Smooth muscle cell (in vitro differentiated cells): ENCODE results near the gene KSR1. TPM values are rescaled to one million over a fixed set of nuclear protein-coding genes. Genes with fewer than 3 reads are reported as not detected.

Experiments used
- DNase-seq: peaks from one replicate; lab custom pipeline; 2025; ENCODE audit not compliant: unreplicated experiment; lab: John Stamatoyannopoulos, UW
- H2AFZ ChIP-seq: fragments of 200-600 bp; sonication (generic); 2 replicates; pipeline ENCODE4 v1.6.0; 2016; ENCODE audit warnings: antibody characterized with exemption, low read depth, mild to moderate bottlenecking
- H3F3A ChIP-seq: fragments of 200-600 bp; sonication (generic); 2 replicates; pipeline ENCODE4 v1.6.0; 2017; ENCODE audit warnings: antibody characterized with exemption, low read depth
- H3K27ac ChIP-seq: fragments of 200-600 bp; sonication (generic); 2 replicates; pipeline ENCODE4 v1.5.1; 2016; ENCODE audit warnings: low read depth, mild to moderate bottlenecking
- H3K27me3 ChIP-seq: fragments of 200-600 bp; sonication (generic); 2 replicates; pipeline ENCODE4 v1.6.1; 2016; ENCODE audit warnings: low read depth, mild to moderate bottlenecking
- H3K36me3 ChIP-seq: fragments of 200-600 bp; sonication (generic); 2 replicates; pipeline ENCODE4 v1.5.1; 2016; ENCODE audit warnings: low read depth
- H3K4me1 ChIP-seq: fragments of 200-600 bp; sonication (generic); 2 replicates; pipeline ENCODE4 v1.5.1; 2016; ENCODE audit warnings: low read depth
- H3K4me2 ChIP-seq: fragments of 200-600 bp; sonication (generic); 2 replicates; pipeline ENCODE4 v1.6.0; 2016; ENCODE audit warnings: mild to moderate bottlenecking
- H3K4me3 ChIP-seq: fragments of 200-600 bp; sonication (generic); 2 replicates; pipeline ENCODE4 v1.5.1; 2016; ENCODE audit warnings: mild to moderate bottlenecking
- H3K79me2 ChIP-seq: fragments of 200-600 bp; sonication (generic); 2 replicates; pipeline ENCODE4 v1.6.0; 2016; ENCODE audit warnings: low read depth, mild to moderate bottlenecking
- H3K9ac ChIP-seq: fragments of 200-600 bp; sonication (generic); 2 replicates; pipeline ENCODE4 v1.6.0; 2016; ENCODE audit warnings: low read depth
- H3K9me3 ChIP-seq: fragments of 200-600 bp; sonication (generic); replicated peaks from 2 replicates; pipeline ENCODE4 v1.5.1; 2016; ENCODE audit warnings: low read depth
- H4K20me1 ChIP-seq: fragments of 200-600 bp; sonication (generic); 2 replicates; pipeline ENCODE4 v1.6.0; 2016; ENCODE audit warnings: low read depth
- CTCF ChIP-seq: fragments of 200-600 bp; sonication (generic); IDR thresholded peaks from 2 replicates; pipeline ENCODE4 v1.5.1; 2017; ENCODE audit warnings: borderline replicate concordance, mild to moderate bottlenecking, antibody characterized with exemption; ENCODE audit not compliant: insufficient read depth, poor library complexity, severe bottlenecking
- WGBS: methylation state at CpG from one replicate; pipeline ENCODE4 v1.1.7; 2016; ENCODE audit warnings: low lambda C conversion rate; 5-methylcytosine and 5-hydroxymethylcytosine counted together
- polyA plus RNA-seq: library from polyadenylated mRNA; unstranded; fragments of >200 nt; fragmentation: Nextera tagmentation; extraction: Ambion mirVana; gene quantifications from 2 replicates; pipeline ENCODE4 v1.2.1, GENCODE V29; 2016
- total RNA-seq: library from RNA; depleted of rRNA; stranded (reverse); fragments of >200 nt; gene quantifications from 2 replicates; pipeline ENCODE4 v1.2.3, GENCODE V29; 2014

Gene KSR1
- total and polyA plus RNA-seq, 2 experiments from 2014 or later: 40.4 to 65.1 TPM

GRCh38 chr17:27549251-27549893 is 93.1 kb downstream of the KSR1 start:
- TF ChIP-seq CTCF: no peak
- H3K4me3 ChIP-seq: no peak overlapping the region
- DNase-seq: no peak
- H3K27ac ChIP-seq: no peak overlapping the region
- H3K27me3 ChIP-seq: no peaks in the 10 kb centered on the region
- no peaks in the 10 kb centered on the region for H3F3A ChIP-seq
- 87% methylated on average over 10 of the region's 10 CpGs for WGBS
- no peak overlapping the region for H3K9ac ChIP-seq
- peaks cover 100% of the 10 kb centered on the region for H4K20me1 ChIP-seq
- no peak overlapping the region for H3K4me2 ChIP-seq
- no peaks in the 10 kb centered on the region for H3K9me3 ChIP-seq
- peaks cover 20% of the 10 kb centered on the region for H3K4me1 ChIP-seq
- H2AFZ ChIP-seq: no peak overlapping the region
- H3K36me3 ChIP-seq: no peaks in the 10 kb centered on the region
- peaks cover 98% of the 10 kb centered on the region for H3K79me2 ChIP-seq

- Histone ChIP-seq H2AFZ (no peak overlapping the region), H3K79me2 (peaks cover 96% of the 10 kb centered on the region), H3K9me3 (no peaks in the 10 kb centered on the region), H3K27ac (no peak overlapping the region), H3K4me3 (no peak overlapping the region), H3K4me1 (peaks cover 9% of the 10 kb centered on the region), H3F3A (no peaks in the 10 kb centered on the region), H3K27me3 (no peaks in the 10 kb centered on the region), H4K20me1 (peaks cover 100% of the 10 kb centered on the region), H3K36me3 (peaks cover 3% of the 10 kb centered on the region), H3K9ac (no peak overlapping the region), H3K4me2 (no peak overlapping the region)
- 97% methylated on average over 13 of the region's 13 CpGs for WGBS
- no peak for TF ChIP-seq CTCF
- no peak for DNase-seq
Observed at GRCh38 chr17:27550291-27550930, 94.2 kb downstream of the KSR1 start.

DNA sequence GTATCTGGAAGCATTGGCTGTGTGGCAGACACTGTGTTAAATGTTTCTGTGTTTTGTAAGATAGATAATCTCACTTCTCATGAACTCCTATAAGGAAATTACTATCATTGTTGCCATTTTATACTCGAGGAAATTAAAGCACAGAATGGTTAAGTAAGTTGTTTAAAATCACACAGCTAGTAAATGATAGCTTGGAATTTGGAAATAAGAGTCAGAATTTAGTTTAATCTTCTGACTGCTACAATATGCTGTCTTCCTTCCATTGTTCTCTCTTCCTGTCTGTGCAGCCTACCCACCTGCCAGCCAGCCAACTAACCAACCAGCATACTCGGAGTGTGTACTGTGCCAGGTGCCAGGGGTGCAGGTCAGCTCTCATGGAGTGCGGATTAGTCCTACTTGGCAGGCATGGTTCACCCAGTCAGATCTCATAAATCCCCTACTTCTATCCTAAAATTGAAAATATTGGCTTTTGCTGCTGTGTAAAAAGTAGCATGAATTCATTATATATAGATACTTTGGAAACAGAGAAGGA is 94.8 kb downstream of the KSR1 start:
- no peaks in the 10 kb centered on the region for H3K9me3 ChIP-seq
- no peak overlapping the region for H2AFZ ChIP-seq
- peaks cover 99% of the 10 kb centered on the region for H4K20me1 ChIP-seq
- H3K9ac ChIP-seq: no peak overlapping the region
- H3K27me3 ChIP-seq: no peaks in the 10 kb centered on the region
- WGBS: 100% methylated on average over 3 of the region's 3 CpGs
- H3K4me3 ChIP-seq: no peak overlapping the region
- no peaks in the 10 kb centered on the region for H3F3A ChIP-seq
- no peak for TF ChIP-seq CTCF
- peaks cover 8% of the 10 kb centered on the region for H3K36me3 ChIP-seq
- DNase-seq: no peak
- H3K79me2 ChIP-seq: peaks cover 96% of the 10 kb centered on the region
- no peak overlapping the region for H3K27ac ChIP-seq
- H3K4me1 ChIP-seq: peaks cover 5% of the 10 kb centered on the region
- no peak overlapping the region for H3K4me2 ChIP-seq
